IPS-15b (cell line): Measurements from ENCODE around the gene NCS1.
A peak's percentile ranks its signal among the peaks of the same experiment; 100 is the strongest.

Experiments
- H3K27me3 ChIP-seq: one replicate; pipeline ENCODE4 v1.6.1; 2013; ENCODE audit warnings: low read length; ENCODE audit not compliant: control insufficient read depth, insufficient read depth
- H3K36me3 ChIP-seq: one replicate; pipeline ENCODE4 v1.6.1; 2013; ENCODE audit warnings: low read length; ENCODE audit not compliant: control insufficient read depth, insufficient read depth
- H3K4me1 ChIP-seq: one replicate; pipeline ENCODE4 v1.6.1; 2013; ENCODE audit warnings: mild to moderate bottlenecking, low read length; ENCODE audit not compliant: control insufficient read depth, insufficient read depth
- H3K4me3 ChIP-seq: one replicate; pipeline ENCODE4 v1.5.1; 2013; ENCODE audit warnings: low read depth, low read length
- H3K9ac ChIP-seq: one replicate; pipeline ENCODE4 v1.6.1; 2013; ENCODE audit warnings: low read depth, mild to moderate bottlenecking, low read length
- H3K9me3 ChIP-seq: one replicate; pipeline ENCODE4 v1.6.1; 2013; ENCODE audit warnings: mild to moderate bottlenecking, low read length; ENCODE audit not compliant: control insufficient read depth, insufficient read depth

The NCS1 gene

GRCh38 chr9:130172161-130172857 lies at the start of gene NCS1:
TSS of gene NCS1 (plus strand) at chr9:130172404. CDS start at chr9:130172664, 260 bp downstream.
- H3K4me3 ChIP-seq = peak within 1 kb of the TSS; percentile 70
- H3K27me3 ChIP-seq = no peaks in the 10 kb centered on the region
- H3K9ac ChIP-seq = peak within 1 kb of the TSS; percentile 32
- no peaks in the 10 kb centered on the region for H3K36me3 ChIP-seq
- no peaks in the 10 kb centered on the region for H3K9me3 ChIP-seq
- H3K4me1 ChIP-seq = peaks cover 3% of the 10 kb centered on the region

GRCh38 chr9:130122456-130122855 lies 49.7 kb upstream of the NCS1 start:
- H3K36me3 ChIP-seq = peaks cover 12% of the 10 kb centered on the region
- no peaks in the 10 kb centered on the region for H3K27me3 ChIP-seq
- H3K9ac ChIP-seq = no peak overlapping the region
- H3K9me3 ChIP-seq = no peaks in the 10 kb centered on the region
- peaks cover 3% of the 10 kb centered on the region for H3K4me1 ChIP-seq
- no peak overlapping the region for H3K4me3 ChIP-seq

- H3K9me3 ChIP-seq = no peaks in the 10 kb centered on the region
- no peak overlapping the region for H3K9ac ChIP-seq
- H3K36me3 ChIP-seq = peaks cover 7% of the 10 kb centered on the region
- H3K4me1 ChIP-seq = no peaks in the 10 kb centered on the region
- no peak overlapping the region for H3K4me3 ChIP-seq
- H3K27me3 ChIP-seq = no peaks in the 10 kb centered on the region
Observed at GRCh38 chr9:130124085-130124860, 47.9 kb upstream of the NCS1 start.

- Histone ChIP-seq H3K9me3 (no peaks in the 10 kb centered on the region), H3K4me3 (no peak overlapping the region), H3K4me1 (no peaks in the 10 kb centered on the region), H3K9ac (no peak overlapping the region), H3K27me3 (no peaks in the 10 kb centered on the region), H3K36me3 (peaks cover 8% of the 10 kb centered on the region)
Observed at GRCh38 chr9:130126721-130127433, 45.3 kb upstream of the NCS1 start.

GRCh38 chr9:130128251-130128650 lies 44.0 kb upstream of the NCS1 start:
- H3K9me3 ChIP-seq = no peaks in the 10 kb centered on the region
- H3K4me3 ChIP-seq = no peak overlapping the region
- H3K9ac ChIP-seq = no peak overlapping the region
- H3K4me1 ChIP-seq = no peaks in the 10 kb centered on the region
- no peaks in the 10 kb centered on the region for H3K27me3 ChIP-seq
- peaks cover 10% of the 10 kb centered on the region for H3K36me3 ChIP-seq

- Histone ChIP-seq H3K36me3 (peaks cover 11% of the 10 kb centered on the region), H3K27me3 (no peaks in the 10 kb centered on the region), H3K9ac (no peak overlapping the region), H3K9me3 (no peaks in the 10 kb centered on the region), H3K4me3 (no peak overlapping the region), H3K4me1 (no peaks in the 10 kb centered on the region)
Observed at GRCh38 chr9:130128733-130129431, 43.3 kb upstream of the NCS1 start.

GRCh38 chr9:130129432-130130061 lies 42.7 kb upstream of the NCS1 start:
- Histone ChIP-seq H3K9ac (no peak overlapping the region), H3K4me3 (no peak overlapping the region)

GRCh38 chr9:130132746-130133145 lies 39.5 kb upstream of the NCS1 start:
- no peak overlapping the region for H3K9ac ChIP-seq
- no peaks in the 10 kb centered on the region for H3K9me3 ChIP-seq
- H3K36me3 ChIP-seq = peaks cover 11% of the 10 kb centered on the region
- no peak overlapping the region for H3K4me3 ChIP-seq
- H3K27me3 ChIP-seq = no peaks in the 10 kb centered on the region
- peaks cover 2% of the 10 kb centered on the region for H3K4me1 ChIP-seq

More at GRCh38 chr9:130129432-130130061, 42.7 kb upstream of the NCS1 start:
- H3K27me3 ChIP-seq = no peaks in the 10 kb centered on the region
- H3K4me1 ChIP-seq = no peaks in the 10 kb centered on the region
- peaks cover 11% of the 10 kb centered on the region for H3K36me3 ChIP-seq
- no peaks in the 10 kb centered on the region for H3K9me3 ChIP-seq

- no peaks in the 10 kb centered on the region for H3K9me3 ChIP-seq
- no peak overlapping the region for H3K9ac ChIP-seq
- no peaks in the 10 kb centered on the region for H3K27me3 ChIP-seq
- peaks cover 3% of the 10 kb centered on the region for H3K36me3 ChIP-seq
- H3K4me1 ChIP-seq = peaks cover 14% of the 10 kb centered on the region
- H3K4me3 ChIP-seq = no peak overlapping the region
Observed at GRCh38 chr9:130137081-130137640, 35.0 kb upstream of the NCS1 start.

GRCh38 chr9:130137641-130138081 lies 34.5 kb upstream of the NCS1 start:
- Histone ChIP-seq H3K36me3 (peaks cover 3% of the 10 kb centered on the region), H3K4me1 (peaks cover 14% of the 10 kb centered on the region), H3K9me3 (no peaks in the 10 kb centered on the region), H3K27me3 (no peaks in the 10 kb centered on the region), H3K4me3 (no peak overlapping the region), H3K9ac (no peak overlapping the region)
